Measurements from ENCODE around the gene ALG9. TPM values are rescaled to one million over a fixed set of nuclear protein-coding genes. Genes with fewer than 3 reads are reported as not detected.

Gene ALG9
- total and polyA plus RNA-seq, 10 of the 15 experiments (the other 5 are each of a cell fraction or from before 2014, with no cell fraction given) = 10.8 to 41.6 (median 25.5) TPM

GRCh38 chr11:111916768-111917167 lies 45.4 kb upstream of the ALG9 start:
- Histone ChIP-seq H3K9me3 (replicated peaks; ENCODE audit: control insufficient read depth, insufficient read depth, low read length) (no peaks in the 10 kb centered on the region), H3K4me2 (ENCODE audit: control insufficient read depth, insufficient read depth) (no peak overlapping the region), H3K9ac (ENCODE audit: control insufficient read depth, insufficient read depth, low read length) (no peak overlapping the region), H3K79me2 (ENCODE audit: control insufficient read depth, insufficient read depth, low read length) (no peaks in the 10 kb centered on the region), H3K4me3 (no peak overlapping the region), H2AFZ (ENCODE audit: control insufficient read depth, low read depth, low read length) (no peak overlapping the region), H3K36me3 (ENCODE audit: control insufficient read depth in 2 of 2, insufficient read depth in 2 of 2, low read length in 1 of 2) (no peaks in the 10 kb centered on the region), H3K27ac (ENCODE audit: control insufficient read depth, insufficient read depth) (no peak overlapping the region), H4K20me1 (ENCODE audit: control insufficient read depth, insufficient read depth) (no peaks in the 10 kb centered on the region), H3K27me3 (replicated peaks in 1 of 2; ENCODE audit: control insufficient read depth in 2 of 2, insufficient read depth in 2 of 2, low read length in 1 of 2) (no peaks in the 10 kb centered on the region; a peak in 2 of 4 replicates), H3K4me1 (ENCODE audit: control insufficient read depth, insufficient read depth, low read length) (no peaks in the 10 kb centered on the region)
- ATAC-seq (no peak), DNase-seq (ENCODE audit: low read depth, low spot score) (no peak), FAIRE-seq (no peak)
- ChIA-PET CTCF (no interaction called here), RAD21 (ENCODE audit: unreplicated experiment) (no interaction called here), SMC1A (ENCODE audit: uncharacterized antibody, unreplicated experiment) (no interaction called here), POLR2A (no interaction called here)
- no TSS peak for BruUV-seq (replicated peaks)
- intact Hi-C loops (cut with micrococcal nuclease; ENCODE audit: unreplicated experiment) (no loop called here), in situ Hi-C loops (cut with MboI) (no loop called here)
- 42% methylated on average over 1 of the region's 1 CpG for WGBS (ENCODE audit: insufficient coverage, insufficient replicate concordance, low lambda C conversion rate, missing lambda C conversion rate)
- TF ChIP-seq ZSCAN29 (IDR thresholded peaks at IDR 0.05) (no peak), LARP7 (IDR thresholded peaks at IDR 0.05) (no peak), MTA2 (IDR thresholded peaks at IDR 0.05; ENCODE audit: low read depth) (no peak), SPI1 (IDR thresholded peaks at IDR 0.05; ENCODE audit: borderline replicate concordance, insufficient read depth, low read depth, low read length) (no peak), IRF3 (IDR thresholded peaks at IDR 0.05) (no peak), BACH1 (IDR thresholded peaks at IDR 0.05; ENCODE audit: borderline replicate concordance) (no peak), FOS (IDR thresholded peaks at IDR 0.05; ENCODE audit: borderline replicate concordance, extremely low read depth, insufficient read length) (no peak), CUX1 (IDR thresholded peaks at IDR 0.05; ENCODE audit: insufficient replicate concordance, low read depth, low read length) (no peak), TCF3 (IDR thresholded peaks at IDR 0.05; ENCODE audit: borderline replicate concordance, insufficient read depth, low read depth, low read length) (no peak), USF2 (IDR thresholded peaks at IDR 0.05; ENCODE audit: borderline replicate concordance, low read depth, low read length) (no peak), EP300 (IDR thresholded peaks at IDR 0.05; ENCODE audit: borderline replicate concordance in 1 of 2, control insufficient read depth in 1 of 2, low read depth in 2 of 2, low read length in 2 of 2) (no peak), POU2F2 (IDR thresholded peaks at IDR 0.05; ENCODE audit: borderline replicate concordance, low read depth, low read length) (no peak), ZNF384 (IDR thresholded peaks at IDR 0.05; ENCODE audit: borderline replicate concordance, low read depth, low read length) (no peak)
- TF ChIP-seq, protein P1, sequence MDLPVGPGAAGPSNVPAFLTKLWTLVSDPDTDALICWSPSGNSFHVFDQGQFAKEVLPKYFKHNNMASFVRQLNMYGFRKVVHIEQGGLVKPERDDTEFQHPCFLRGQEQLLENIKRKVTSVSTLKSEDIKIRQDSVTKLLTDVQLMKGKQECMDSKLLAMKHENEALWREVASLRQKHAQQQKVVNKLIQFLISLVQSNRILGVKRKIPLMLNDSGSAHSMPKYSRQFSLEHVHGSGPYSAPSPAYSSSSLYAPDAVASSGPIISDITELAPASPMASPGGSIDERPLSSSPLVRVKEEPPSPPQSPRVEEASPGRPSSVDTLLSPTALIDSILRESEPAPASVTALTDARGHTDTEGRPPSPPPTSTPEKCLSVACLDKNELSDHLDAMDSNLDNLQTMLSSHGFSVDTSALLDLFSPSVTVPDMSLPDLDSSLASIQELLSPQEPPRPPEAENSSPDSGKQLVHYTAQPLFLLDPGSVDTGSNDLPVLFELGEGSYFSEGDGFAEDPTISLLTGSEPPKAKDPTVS (IDR thresholded peaks at IDR 0.05; ENCODE audit: low read depth, low read length) = no peak

All from GM12878 (cell line).